ENCODE measurements around the gene COPS9.

Gene COPS9

DNA sequence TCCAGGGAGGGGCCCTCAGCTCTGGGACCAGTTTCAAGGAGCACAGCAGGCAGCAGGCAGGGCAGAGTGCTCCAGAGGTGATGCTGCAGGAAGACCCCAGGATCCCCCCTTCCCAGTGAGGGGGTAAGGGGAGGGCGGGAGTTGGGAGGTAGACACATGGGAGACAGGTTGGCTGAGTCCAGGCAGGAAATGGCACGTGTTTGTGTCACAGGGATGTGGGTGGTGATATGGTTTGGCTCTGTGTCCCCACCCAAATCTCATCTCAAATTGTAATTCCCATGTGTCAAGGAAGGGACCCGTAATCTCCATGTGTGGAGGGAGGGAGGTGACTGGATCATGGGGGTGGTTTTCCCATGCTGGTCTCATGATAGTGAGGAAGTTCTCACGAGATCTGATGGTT is 29.6 kb upstream of the COPS9 start:
- FAIRE-seq: no peak

DNA sequence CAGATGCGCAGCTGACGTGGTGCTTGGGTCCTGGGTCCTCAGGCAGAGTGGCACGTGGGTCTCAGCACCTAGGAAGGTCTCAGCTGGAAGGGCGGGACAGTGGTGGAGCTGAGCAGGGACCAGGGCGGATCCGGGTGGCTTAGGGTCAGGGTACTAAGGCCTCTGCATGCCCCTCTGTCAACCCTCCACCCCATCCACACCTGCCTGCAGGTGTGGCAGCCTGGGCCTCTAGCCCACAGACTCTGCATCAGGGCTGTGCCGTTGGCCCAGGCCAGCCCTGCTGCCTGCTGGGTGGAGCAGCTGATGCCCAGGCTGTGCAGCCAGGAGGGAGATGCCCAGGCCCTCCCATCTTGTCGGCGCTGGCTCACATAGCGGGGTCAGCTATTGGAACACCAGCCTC is 28.9 kb upstream of the COPS9 start:
- no peak for FAIRE-seq

DNA sequence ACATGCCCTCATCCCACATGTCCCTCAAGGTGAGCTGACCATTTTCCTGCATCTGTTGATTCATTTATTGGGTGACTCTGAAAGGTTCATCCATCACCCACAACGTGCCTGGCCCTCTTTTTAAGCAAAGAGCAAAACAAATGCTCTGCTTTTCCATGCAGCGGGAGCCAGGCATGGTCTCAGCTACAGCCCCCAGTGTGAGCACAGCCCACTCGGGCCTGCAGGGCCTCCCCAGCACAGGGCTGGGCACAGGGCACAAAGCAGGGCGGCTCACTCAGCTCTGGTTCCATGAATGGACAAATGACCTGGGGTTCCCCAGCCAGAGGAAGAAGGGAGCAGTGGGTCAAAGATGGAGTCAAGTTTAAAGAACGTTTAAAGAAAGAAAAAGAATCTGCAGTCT is 28.5 kb upstream of the COPS9 start:
- no peak for FAIRE-seq

DNA sequence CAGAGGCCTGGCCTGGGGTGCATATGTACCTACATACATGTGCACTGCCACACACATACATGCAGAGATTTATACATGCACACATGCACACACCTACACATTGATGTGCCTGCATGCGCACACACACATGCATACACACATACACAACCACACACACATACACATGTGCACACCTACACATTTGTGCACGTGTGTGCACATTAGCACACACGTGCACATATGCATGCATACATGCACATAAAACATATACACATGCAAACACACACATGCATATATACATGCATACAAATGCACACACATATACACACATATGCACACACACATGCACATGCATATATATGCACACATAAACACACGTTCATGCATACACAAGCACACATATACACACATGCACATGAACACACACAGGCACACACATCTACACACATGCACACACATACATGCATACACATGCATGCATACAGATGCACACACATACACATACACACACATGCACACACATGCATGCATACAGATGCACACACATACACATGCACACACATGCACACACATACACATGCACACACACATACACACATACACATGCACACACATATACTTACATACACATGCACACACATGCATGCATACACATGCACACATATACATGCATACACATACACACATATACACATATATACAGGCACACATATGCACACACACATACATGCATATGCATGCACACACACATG is 27.9 kb upstream of the COPS9 start:
- no peak for FAIRE-seq

DNA sequence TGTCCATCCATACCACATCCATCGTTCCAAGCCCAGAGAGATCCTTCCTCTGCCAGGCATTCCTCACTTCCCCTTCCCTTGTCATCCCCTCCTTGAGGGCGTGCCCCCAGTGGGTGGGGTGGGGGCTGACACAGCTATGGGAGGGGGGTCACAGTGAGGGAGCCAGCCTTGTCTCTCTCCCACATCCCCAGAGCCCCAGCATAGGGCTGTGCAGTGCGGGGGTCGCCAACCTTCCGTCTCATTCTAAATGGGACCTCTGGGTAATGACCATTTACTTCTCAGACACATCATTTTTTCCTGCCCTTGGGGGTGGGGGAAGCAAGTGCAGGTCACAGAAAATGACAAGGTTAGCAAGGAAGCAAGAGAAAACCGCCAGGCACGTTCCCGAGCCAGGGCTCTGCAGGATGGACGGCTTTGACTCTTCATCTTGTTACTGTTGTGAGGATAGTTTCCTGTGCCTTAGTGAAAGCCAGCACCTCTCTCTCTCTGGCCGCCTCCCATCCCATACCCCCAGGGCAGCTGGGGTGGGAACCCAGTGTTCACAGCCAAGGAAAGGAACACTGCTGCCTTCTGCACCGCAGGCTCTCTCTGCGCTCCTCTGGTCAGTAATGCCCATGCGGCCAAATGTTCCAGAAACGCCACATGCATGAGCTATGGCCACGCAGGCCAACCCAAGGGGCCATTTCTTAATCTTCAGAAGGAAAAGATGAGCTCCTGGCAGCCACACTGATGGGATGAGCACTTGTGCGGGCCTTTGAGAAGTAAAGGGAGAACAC is 27.0 kb upstream of the COPS9 start:
- no peak for FAIRE-seq

DNA sequence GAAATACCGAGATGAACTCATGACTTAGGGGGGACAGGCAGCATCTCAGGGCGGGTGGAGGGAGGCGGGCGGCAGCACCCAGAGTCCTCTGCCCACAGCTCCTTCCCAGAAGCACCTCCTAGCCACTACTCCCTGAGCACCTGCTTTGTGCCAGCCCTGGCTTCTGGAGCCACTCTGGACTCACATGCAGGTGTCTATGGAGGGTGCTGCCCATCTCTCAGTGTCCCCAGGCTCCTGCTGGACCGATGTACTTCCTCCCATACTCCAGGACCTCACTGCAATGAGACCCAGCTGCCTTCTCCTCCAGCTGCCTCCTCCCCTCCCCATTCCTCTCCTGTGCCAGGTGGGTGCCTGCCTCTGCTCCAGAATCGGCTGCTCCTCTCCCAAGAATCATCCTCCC is 26.4 kb upstream of the COPS9 start:
- FAIRE-seq: no peak

DNA sequence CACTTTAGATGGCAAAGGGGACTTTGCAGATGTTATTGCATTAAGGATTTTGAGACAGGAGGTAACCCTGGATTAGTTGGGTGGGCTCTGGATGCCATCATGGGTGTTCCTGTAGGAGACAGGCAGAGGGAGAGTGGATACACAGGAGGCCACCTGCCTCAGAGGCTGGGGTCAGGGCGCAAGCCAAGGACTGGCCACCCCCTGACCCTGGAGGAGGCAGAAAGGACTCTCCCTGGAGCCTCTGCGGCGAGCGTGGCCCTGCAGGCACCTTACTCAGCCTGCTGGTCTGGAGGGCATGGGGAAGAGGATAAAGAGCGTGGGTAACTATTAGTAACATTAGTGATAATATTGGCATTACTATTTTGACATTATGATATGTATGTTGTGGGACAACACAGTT is 25.9 kb upstream of the COPS9 start:
- FAIRE-seq: no peak

DNA sequence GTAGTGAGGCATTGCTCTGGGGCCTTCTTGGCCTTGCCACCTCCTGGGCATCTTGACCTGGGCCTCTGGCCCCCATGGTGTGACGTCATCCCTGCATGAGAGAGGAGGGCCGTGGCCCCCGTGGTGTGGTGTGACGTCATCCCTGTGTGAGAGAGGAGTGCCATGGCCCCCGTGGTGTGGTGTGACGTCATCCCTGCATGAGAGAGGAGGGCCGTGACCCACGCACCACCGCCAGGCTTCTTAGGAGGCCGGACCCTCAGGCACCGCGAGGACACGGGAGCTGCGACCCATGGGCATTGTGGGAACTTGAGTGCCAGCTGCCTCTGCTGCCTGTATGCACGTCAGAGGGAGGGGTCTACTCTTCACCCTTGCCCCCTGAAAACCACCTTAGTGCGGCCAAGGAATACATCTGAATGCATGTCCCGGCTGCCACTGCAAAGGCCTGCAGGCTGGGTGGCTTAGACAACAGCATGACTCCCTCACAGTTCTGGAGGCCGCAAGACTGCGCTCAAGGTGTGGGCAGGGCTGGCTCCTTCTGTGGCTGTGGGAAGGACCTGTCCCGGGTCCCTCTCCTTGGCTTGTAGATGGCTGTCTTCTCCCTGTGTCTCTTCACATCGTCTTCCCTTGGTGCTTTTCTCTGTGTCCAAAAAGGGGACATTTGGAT is 25.1 kb upstream of the COPS9 start:
- FAIRE-seq: no peak

DNA sequence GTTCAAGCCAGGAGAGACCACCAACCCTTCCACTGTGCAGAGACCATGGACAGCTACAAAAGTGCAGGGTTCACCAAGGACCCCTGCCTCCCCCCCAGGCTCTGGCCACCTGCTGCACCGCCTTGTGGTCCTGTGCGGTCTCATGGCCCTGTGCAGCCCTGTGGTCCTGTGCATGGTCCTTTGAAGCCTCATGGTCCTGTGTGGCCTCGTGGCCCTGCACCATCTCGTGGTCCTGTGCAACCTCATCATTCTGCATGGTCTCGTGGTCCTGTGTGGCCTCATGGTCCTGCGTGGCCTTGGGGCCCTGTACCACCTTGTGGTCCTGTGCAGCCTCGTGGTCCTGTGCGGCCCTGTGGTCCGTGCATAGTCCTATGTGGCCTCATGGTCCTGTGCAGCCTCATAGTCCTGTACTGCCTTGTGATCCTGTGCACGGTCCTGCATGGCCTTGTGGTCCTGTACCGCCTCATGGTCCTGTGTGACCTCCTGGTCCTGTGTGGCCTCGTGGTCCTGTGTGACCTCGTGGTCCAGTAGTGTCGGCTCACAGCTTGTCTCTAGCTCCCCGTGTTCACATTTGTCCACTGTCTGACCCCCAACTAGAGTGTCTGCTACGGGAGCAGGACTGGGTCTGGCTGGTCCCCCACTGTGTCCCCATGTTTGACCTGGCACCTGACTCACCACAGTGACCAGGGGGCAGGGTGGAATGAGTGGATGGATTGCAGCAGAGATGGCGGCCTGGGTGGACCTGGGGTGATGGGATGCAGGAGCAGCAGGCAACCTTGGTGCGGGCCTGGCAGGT is 24.4 kb upstream of the COPS9 start:
- no peak for FAIRE-seq

DNA sequence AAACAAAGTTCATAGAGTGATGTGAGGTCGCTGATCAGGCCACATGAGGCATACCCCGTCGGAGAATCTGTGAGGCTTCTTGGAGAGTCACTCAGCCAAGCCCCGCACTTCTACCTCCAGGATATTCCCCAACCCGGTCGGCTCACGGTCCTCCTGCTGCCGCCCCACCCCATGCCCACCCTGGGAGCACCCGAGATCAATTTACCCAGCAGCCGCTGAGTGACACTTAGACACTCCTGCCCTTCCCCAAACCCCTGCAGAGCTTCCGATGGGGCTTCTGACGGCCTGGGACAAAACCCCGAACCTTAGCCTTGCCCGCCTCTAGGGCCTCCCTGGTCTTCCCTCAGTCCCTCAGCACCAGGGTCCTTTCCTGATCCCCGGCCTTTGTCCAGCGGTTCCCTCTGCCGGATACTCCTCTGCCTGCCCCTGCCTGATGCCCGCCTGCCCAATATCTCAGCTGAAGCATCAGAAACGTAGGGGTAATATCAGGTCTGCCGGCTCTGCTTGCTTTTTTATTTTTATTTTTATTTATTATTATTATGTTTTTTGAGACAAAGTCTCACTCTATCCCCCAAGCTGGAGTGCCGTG is 23.2 kb upstream of the COPS9 start:
- no peak for FAIRE-seq

DNA sequence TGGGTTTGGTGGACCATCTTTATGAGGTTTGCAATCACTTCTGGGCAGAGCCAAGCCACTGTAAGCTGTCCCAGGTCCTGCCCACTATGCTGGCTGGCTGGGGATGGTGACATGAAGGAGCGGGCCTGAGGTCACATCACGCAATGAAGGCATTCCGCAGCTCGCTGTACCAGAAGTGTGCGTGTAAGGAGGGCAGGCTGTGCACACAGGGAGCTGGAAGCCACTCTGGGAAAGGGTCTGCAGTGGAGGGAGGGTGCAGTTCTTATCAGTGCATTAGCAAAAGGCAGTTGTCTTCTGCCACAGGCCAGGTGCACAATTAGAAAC is 21.0 kb upstream of the COPS9 start:
- FAIRE-seq: no peak

DNA sequence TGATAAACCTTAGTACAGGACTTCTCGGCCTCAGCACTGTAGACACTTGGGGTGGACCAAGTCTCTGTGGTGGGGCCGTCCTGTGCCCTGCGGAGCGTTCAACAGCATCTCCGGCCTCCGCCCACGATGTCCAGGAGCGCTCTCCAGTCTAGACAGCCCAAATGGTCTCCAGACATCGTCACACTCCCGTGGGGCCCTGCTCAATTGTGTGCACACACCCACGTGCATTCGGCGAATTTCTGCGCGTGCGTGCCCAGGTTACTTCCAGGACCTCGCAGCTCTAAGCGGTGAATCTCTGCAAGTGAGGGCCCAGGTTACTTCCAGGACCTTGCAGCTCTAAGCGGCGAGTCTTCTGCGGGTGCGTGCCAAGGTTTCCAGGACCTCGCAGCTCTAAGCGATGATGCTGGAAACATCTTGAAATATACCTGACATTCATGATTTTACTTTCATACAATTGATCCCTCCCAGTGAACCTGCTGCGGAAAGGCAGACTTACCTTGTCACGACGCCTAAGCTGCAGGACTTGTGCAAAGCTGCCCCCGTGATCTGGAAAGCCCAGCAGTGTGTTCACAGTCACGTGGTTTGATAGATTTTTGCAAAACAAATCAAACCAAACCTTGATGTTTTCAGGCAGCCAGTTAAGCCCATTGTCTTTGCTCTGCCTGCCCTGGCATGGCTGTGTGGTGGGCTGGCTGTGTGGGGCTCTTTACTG is 20.5 kb upstream of the COPS9 start:
- FAIRE-seq: no peak

DNA sequence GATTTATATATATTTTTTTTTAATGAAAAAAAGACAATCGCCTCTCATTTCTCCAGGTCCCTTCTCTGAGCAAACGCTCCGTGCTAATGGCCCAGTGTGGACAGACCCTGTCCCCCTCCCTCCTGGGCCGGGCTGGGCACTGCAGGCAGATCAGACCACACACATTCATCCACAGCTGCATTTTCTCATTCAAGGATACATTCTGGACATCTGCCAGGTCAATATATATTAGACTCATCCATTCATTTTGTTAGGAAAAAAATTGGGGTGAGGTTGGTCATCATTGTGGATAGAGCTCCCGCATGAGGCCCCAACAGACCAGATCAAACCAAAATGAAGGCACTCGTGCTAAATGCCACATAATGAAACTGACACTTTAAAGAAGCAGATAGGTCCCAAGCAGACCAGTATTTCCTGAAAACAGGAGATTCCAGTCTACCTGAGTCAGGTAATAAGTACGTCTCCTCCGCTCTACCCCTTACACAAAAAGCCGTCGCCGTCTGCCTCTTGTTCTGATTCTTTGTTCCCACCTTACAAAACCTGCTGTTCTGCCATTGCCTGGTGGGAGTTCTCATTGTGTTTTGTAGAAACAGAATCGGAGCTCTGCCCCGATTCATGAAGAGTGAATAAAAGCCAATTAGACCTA is 19.8 kb upstream of the COPS9 start:
- no peak for FAIRE-seq

DNA sequence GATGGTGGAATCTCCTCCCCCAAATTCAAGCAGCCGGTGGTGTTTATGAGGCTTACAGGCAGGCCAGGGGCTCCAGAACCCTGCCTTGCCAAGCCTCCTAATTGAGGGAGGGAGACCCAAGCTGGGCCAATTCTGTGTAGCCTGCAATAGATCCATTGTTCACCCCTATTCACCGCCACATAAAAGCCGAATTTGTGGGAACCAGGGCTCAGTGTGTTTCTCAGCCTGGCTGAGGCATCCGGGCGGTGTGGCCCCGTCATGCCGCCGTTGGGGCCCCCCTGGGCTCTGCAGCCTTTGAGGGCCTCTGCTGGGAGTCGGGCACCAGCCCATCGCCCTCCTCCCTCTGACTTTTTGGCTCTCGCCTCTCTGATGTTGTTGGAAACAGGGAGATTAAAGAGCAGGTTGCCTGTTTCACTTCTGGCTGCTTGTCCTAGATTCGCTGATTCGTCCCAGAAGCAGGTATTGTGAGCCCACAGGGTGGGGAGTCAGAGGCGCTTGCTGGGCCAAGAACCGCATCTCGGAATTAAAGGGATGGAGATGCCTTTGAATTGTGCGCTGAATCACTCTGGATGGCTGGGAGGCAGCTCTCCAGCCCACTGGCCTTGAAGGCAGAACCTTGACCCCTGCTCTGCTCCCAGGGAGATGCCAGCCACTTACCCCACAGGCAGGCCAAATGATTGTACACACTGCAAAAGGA is 19.1 kb upstream of the COPS9 start:
- no peak for FAIRE-seq

DNA sequence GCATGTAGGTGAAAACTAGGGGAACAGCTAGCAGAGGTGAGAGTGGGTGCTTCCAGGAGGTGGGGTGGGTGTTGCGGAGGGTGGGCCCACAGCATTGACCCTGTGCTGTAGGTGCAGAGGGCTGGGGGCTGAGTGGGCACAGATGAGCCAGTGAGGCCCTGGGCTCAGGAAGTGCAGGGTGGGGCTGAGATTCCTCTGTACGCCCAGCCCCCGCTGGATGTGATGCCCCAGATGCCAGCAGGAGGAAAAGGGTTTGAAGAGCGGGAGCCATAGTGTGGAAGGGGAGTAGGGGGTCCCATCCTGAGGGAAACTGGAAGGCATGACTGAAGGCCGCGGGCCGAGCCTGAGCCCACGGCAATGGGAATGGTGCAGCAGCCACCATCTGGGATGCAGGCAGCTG is 18.5 kb upstream of the COPS9 start:
- FAIRE-seq: no peak

DNA sequence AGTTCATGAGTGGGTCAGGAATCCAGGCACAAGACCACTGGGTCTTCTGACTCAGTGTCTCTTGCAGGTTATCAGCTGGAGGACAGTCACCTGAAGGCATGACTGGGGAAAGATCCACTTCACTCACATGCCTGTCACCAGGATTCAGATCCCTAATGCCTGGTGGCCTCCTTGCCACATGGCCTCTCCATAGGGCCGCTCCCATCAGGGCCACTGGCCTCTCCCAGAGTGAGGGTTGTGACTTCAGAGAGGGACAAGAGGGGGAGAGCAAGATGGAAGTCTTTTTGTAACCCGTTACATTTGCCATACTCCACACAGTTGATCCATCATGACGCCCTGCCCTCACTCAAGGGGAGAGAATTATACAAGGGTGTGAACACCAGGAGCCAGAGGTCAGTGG is 17.3 kb upstream of the COPS9 start:
- FAIRE-seq: no peak

DNA sequence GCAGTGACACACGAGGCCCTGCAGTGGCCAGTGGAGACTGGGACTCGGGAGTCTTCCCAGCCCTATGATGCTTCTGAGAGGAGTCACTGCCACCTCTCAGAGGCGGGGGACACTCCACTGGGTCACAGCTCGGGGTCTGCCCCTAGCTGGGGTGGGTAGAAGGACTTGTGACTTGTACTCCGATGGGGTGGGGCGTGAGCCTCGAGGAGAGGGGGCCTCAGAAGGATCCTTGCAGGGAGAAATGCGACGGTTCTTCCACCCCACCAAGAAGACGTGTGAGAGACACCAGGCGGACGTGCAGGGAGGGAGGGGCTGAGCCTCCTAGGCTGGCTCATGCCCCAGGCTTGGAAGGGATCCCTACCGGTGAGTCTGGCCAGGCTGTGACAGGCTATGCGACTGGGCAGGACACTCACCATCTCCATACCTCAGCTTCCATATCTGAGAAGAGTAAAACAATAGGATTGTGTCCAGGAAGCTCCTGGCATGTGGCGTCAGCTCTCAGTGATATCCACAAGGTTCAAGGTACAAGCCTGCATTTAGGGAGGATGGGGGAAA is 15.4 kb upstream of the COPS9 start:
- no peak for FAIRE-seq

DNA sequence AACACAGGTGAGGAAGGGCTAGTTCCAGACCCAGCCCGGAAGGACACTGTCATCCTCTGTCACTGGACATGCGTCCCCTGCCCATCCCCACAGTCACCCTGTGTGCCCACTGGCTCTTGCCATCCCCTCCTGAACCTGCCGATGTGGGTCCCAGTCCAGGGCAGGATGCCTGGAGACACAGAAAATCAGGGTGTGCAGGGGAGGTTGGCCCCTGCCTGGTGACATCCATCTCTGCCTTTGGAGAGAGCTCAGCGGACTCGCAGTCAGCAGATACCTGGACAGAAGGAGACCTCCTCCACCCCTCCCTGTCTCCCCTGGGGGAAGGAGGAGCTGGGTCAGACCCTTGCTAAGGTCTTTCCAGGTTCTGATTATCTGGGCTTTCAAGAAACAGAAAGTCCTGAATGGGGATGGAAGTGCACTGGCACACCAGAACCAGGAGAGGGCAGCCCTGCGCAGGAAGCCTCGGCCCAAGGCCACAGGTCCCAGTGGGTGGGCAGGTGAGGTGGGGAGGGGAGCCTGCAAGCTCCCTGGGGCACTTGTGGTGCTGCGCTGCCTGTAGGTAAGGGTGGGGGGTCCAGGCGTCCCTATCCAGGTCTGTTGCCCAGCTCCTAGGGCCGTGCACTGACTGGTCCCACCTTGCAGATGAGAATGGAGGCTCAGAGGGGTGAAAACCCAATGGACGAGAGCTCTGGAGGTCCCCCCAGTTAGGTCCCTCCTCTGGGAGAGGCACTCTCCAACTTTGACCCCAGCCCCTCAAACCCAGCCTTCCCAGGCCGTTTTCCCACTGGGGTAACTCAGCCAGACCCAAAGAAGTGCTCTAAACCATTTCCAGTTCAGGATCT is 14.1 kb upstream of the COPS9 start:
- FAIRE-seq: no peak

DNA sequence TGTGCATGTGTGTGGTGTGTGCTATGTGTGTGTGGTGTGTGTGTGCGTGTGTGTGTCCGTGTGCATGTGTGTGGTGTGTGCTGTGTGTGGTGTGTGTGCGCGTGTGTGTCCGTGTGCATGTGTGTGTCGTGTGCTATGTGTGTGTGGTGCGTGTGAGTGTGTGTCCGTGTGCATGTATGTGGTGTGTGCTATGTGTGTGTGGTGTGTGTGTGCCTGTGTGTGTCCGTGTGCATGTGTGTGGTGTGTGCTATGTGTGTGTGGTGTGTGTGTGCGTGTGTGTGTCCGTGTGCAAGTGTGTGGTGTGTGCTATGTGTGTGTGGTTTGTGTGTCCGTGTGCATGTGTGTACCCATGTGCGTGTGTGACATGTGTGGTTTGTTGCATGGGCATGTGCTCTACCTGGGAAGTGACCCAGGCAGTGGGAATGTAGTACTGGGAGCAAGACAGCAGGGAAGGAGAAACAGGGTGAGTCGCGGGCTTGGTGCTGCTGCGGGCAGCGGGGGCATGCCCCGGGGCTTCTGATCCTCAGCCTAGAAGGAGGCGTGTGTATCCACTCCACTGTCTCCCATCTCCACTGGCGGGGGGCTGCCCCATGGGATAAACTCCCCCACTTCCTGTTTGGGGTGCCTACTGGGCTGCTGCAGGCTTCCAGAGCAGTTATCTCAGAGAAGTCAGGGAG is 11.9 kb upstream of the COPS9 start:
- no peak for FAIRE-seq
